ENCODE results near the gene CCDC171.

- TF ChIP-seq CTCF (IDR thresholded peaks at IDR 0.05; ENCODE audit: low read depth, low read length) = peak; percentile 26
- no peak for TF ChIP-seq EZH2phosphoT487 (IDR thresholded peaks at IDR 0.05; ENCODE audit: low read depth)
Observed at GRCh38 chr9:15513335-15513734, 39.5 kb upstream of the CCDC171 start.
